Measurements from ENCODE around the gene DGCR8.

Gene DGCR8

GRCh38 chr22:20090730-20091240 is 10.7 kb downstream of the DGCR8 start:
- no peak for DNase-seq (ENCODE audit: low spot score)

- DNase-seq (ENCODE audit: low spot score): no peak
These were observed 11.8 kb downstream of the DGCR8 start for GRCh38 chr22:20091690-20092476.

- DNase-seq (ENCODE audit: low spot score): no peak
These were observed 12.4 kb downstream of the DGCR8 start for GRCh38 chr22:20092477-20092854.

GRCh38 chr22:20093418-20094196 is 13.6 kb downstream of the DGCR8 start:
- DNase-seq (ENCODE audit: low spot score): no peak

GRCh38 chr22:20094197-20094807 is 14.3 kb downstream of the DGCR8 start:
- DNase-seq (ENCODE audit: low spot score): no peak

- no peak for DNase-seq (ENCODE audit: low spot score)
These were observed 15.5 kb downstream of the DGCR8 start for GRCh38 chr22:20095521-20095920.

GRCh38 chr22:20096574-20097420 is 16.8 kb downstream of the DGCR8 start:
- DNase-seq (ENCODE audit: low spot score): no peak

- DNase-seq (ENCODE audit: low spot score): no peak
These were observed 19.2 kb downstream of the DGCR8 start for GRCh38 chr22:20099099-20099711.

- no peak for DNase-seq (ENCODE audit: low spot score)
These were observed 21.6 kb downstream of the DGCR8 start for GRCh38 chr22:20101638-20102037.

- DNase-seq (ENCODE audit: low spot score): no peak
These were observed 22.3 kb downstream of the DGCR8 start for GRCh38 chr22:20102203-20102780.

GRCh38 chr22:20105456-20106204 is 25.6 kb downstream of the DGCR8 start:
- no peak for DNase-seq (ENCODE audit: low spot score)

- no peak for DNase-seq (ENCODE audit: low spot score)
These were observed 26.3 kb downstream of the DGCR8 start for GRCh38 chr22:20106205-20106848.

- DNase-seq (ENCODE audit: low spot score): no peak
These were observed 26.8 kb downstream of the DGCR8 start for GRCh38 chr22:20106849-20107237.

- DNase-seq (ENCODE audit: low spot score): no peak
These were observed 27.4 kb downstream of the DGCR8 start for GRCh38 chr22:20107471-20107901.

- no peak for DNase-seq (ENCODE audit: low spot score)
These were observed 28.1 kb downstream of the DGCR8 start for GRCh38 chr22:20107951-20108756.

GRCh38 chr22:20108757-20109230 is 28.8 kb downstream of the DGCR8 start:
- no peak for DNase-seq (ENCODE audit: low spot score)

GRCh38 chr22:20109411-20110358 is 29.6 kb downstream of the DGCR8 start:
- DNase-seq (ENCODE audit: low spot score): no peak
